Stimulated activated effector memory CD8-positive, alpha-beta T cell treated with anti-CD3 and anti-CD28 coated beads, Interleukin-12 subunit alpha, Interleukin-12 subunit beta, amount 100 ng/mL, for 72 hours (primary cell): Measurements from ENCODE around the gene DOCK3.
"Not testable (repeated sequence)": the region's sequence is repeated elsewhere in the genome, so short reads cannot be mapped to it uniquely, and the experiment has no call there.

ENCODE experiments used
- ATAC-seq: fragments of 150-1000 bp; cut with Tn5 transposase; 2 replicates; pipeline ENCODE4 v1.10.0; 2021
- DNase-seq, 2 donors: peaks; one replicate each; pipeline ENCODE4 v3.0.0; 2021 to 2022; ENCODE audit warnings: low spot score in 2 of 2
- H3K27ac Mint-ChIP-seq: one replicate; pipeline ENCODE4 v1.8.0; 2022; ENCODE audit warnings: mild to moderate bottlenecking, mixed read lengths
- H3K36me3 Mint-ChIP-seq: one replicate; pipeline ENCODE4 v1.8.0; 2022; ENCODE audit warnings: mild to moderate bottlenecking, mixed read lengths
- H3K4me1 Mint-ChIP-seq: one replicate; pipeline ENCODE4 v1.8.0; 2022; ENCODE audit warnings: mixed read lengths
- H3K4me3 Mint-ChIP-seq: one replicate; pipeline ENCODE4 v1.8.0; 2022; ENCODE audit warnings: mild to moderate bottlenecking, mixed read lengths
- H3K9me3 Mint-ChIP-seq: one replicate; pipeline ENCODE4 v1.8.0; 2022; ENCODE audit warnings: mixed read lengths

The DOCK3 gene

GRCh38 chr3:51350751-51351150, 676.0 kb downstream of the DOCK3 start:
- no peaks in the 10 kb centered on the region for H3K4me1 Mint-ChIP-seq
- no peak for DNase-seq
- no peak overlapping the region for H3K4me3 Mint-ChIP-seq
- H3K27ac Mint-ChIP-seq, result no peak overlapping the region
- H3K9me3 Mint-ChIP-seq, result no peaks in the 10 kb centered on the region
- ATAC-seq, result no peak
- no peaks in the 10 kb centered on the region for H3K36me3 Mint-ChIP-seq

- DNase-seq (no peak), ATAC-seq (no peak)
- H3K36me3 Mint-ChIP-seq, result no peaks in the 10 kb centered on the region
- no peaks in the 10 kb centered on the region for H3K9me3 Mint-ChIP-seq
- no peaks in the 10 kb centered on the region for H3K4me1 Mint-ChIP-seq
- H3K4me3 Mint-ChIP-seq, result no peak overlapping the region
- no peak overlapping the region for H3K27ac Mint-ChIP-seq
Observed at GRCh38 chr3:51353131-51353530, 678.4 kb downstream of the DOCK3 start.

GRCh38 chr3:51353691-51354090, 679.0 kb downstream of the DOCK3 start:
- no peak overlapping the region for H3K4me3 Mint-ChIP-seq
- peak; percentile 41 for ATAC-seq
- H3K4me1 Mint-ChIP-seq, result no peaks in the 10 kb centered on the region
- H3K27ac Mint-ChIP-seq, result no peak overlapping the region
- H3K36me3 Mint-ChIP-seq, result no peaks in the 10 kb centered on the region
- H3K9me3 Mint-ChIP-seq, result no peaks in the 10 kb centered on the region
- no peak for DNase-seq

DNA sequence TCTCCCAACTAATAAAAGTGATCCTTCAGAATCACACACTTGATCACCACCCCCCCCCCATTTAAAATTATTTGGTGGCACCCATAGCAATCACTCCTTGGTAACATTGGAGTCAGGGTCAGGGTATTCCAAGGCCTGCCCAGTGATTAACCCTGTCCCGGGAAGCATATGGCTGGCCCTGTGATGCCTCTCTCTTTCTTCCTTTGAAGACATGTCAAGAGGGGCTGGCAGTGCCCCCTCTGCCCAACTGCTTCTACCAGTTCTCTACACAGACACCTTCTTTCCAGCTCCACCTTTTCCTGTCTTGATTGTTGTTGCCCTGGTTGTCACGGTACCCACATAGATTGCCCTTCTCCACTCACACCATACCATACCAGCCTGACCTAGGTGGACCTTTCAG, 679.4 kb downstream of the DOCK3 start:
- Mint-ChIP-seq H3K4me1 (no peaks in the 10 kb centered on the region), H3K4me3 (no peak overlapping the region), H3K36me3 (no peaks in the 10 kb centered on the region), H3K9me3 (no peaks in the 10 kb centered on the region), H3K27ac (no peak overlapping the region)
- no peak for ATAC-seq
- DNase-seq, result no peak

DNA sequence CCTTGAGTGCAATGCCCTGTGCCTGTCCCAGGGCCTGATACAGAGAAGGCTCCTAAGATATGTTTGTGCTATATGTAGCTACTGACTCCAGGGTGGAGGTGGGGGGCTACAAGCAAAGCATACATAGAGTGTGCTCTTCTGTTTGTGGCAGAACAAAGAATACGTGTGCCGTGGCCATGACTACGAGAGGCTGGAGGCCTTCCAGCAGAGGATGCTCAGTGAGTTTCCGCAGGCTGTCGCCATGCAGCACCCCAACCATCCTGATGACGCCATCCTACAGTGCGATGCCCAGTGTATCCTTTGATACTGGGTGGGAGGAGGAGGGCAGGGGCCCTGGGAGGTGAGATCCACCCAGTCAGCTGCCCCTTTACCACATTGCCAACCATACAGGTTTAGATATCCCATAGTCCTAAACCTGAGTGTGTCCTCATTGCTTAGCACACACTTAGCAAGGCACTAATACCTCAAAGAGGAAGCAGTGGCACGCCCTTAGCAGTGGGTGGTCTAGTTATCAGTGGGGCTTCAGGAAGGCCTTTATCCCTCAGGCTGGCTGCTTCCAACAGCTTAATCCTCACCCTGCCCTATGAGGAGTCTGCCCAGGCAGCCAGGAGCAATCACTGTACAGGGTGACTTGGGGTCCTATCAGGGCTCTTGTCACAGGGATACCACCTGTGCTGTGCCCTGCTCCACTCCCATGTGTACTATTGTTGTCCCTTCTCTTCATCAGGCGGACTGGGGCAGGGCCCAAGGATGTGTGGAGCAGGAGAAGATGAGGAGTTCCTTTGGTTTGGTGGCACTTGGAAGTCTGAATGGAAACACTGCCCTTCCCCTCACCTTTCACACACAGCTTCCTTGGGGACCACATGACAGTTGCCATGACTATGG, 680.2 kb downstream of the DOCK3 start:
- Mint-ChIP-seq H3K9me3 (no peaks in the 10 kb centered on the region), H3K36me3 (no peaks in the 10 kb centered on the region), H3K27ac (no peak overlapping the region), H3K4me1 (no peaks in the 10 kb centered on the region), H3K4me3 (no peak overlapping the region)
- DNase-seq (no peak), ATAC-seq (no peak)

DNA sequence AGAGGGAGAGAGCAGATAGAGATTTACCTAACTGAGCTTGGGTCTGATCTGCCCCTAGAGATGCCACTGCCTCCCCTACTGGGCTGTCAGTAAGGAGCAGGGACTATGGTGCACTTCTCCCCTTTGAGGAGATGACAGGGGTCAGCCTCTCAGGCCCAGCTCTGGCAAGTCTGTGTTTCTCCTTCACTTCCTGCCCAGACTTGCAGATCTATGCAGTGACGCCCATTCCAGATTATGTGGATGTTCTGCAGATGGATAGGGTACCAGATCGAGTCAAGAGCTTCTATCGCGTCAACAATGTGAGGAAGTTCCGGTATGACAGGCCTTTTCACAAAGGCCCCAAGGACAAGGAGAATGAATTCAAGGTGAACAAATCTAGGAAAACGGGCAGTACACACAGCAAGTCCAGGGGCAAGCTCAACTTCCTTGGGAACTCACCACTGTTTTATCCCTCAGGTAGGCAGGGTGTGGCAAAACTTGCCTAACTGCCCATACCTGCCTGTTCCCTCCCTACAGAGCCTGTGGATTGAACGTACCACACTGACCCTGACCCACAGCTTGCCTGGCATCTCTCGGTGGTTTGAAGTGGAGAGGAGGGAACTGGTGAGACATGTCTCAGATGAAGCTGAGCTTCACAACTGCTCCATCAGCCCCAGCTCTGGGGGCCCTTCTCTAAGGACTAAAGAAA, 681.3 kb downstream of the DOCK3 start:
- H3K9me3 Mint-ChIP-seq, result no peaks in the 10 kb centered on the region
- H3K36me3 Mint-ChIP-seq, result no peaks in the 10 kb centered on the region
- no peak overlapping the region for H3K4me3 Mint-ChIP-seq
- no peak for DNase-seq
- no peak overlapping the region for H3K27ac Mint-ChIP-seq
- H3K4me1 Mint-ChIP-seq, result no peaks in the 10 kb centered on the region
- no peak for ATAC-seq

- no peak overlapping the region for H3K4me3 Mint-ChIP-seq
- no peaks in the 10 kb centered on the region for H3K9me3 Mint-ChIP-seq
- no peak overlapping the region for H3K27ac Mint-ChIP-seq
- no peaks in the 10 kb centered on the region for H3K36me3 Mint-ChIP-seq
- H3K4me1 Mint-ChIP-seq, result no peaks in the 10 kb centered on the region
- no peak for ATAC-seq
- no peak for DNase-seq
Observed at GRCh38 chr3:51357856-51358255, 683.1 kb downstream of the DOCK3 start.

DNA sequence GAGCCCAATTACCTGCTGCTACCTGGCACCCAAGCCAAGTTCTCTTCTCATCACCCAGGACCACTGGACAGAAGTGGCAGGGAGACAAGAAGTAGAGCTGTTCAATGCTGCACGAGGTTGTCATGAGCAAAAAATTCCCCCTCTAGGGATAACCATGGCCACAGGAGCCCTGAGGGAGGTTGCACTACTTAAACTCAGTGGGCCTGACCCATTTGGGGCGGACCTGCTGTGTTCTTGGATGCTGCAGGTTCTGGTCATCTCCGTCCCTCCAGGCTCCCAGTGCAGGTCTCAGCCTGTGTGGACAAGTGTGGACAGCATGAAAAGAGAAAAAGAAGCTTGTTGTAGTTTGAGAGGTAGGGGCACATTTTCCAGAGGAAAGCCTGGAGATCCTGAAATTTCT, 684.3 kb downstream of the DOCK3 start:
- Mint-ChIP-seq H3K27ac (no peak overlapping the region), H3K36me3 (no peaks in the 10 kb centered on the region), H3K4me1 (no peaks in the 10 kb centered on the region), H3K9me3 (no peaks in the 10 kb centered on the region), H3K4me3 (no peak overlapping the region)
- ATAC-seq, result no peak
- no peak for DNase-seq

GRCh38 chr3:51360806-51361205, 686.1 kb downstream of the DOCK3 start:
- no peaks in the 10 kb centered on the region for H3K4me1 Mint-ChIP-seq
- H3K4me3 Mint-ChIP-seq, result no peak overlapping the region
- H3K9me3 Mint-ChIP-seq, result no peaks in the 10 kb centered on the region
- DNase-seq (no peak), ATAC-seq (no peak)
- no peaks in the 10 kb centered on the region for H3K36me3 Mint-ChIP-seq
- H3K27ac Mint-ChIP-seq, result no peak overlapping the region

DNA sequence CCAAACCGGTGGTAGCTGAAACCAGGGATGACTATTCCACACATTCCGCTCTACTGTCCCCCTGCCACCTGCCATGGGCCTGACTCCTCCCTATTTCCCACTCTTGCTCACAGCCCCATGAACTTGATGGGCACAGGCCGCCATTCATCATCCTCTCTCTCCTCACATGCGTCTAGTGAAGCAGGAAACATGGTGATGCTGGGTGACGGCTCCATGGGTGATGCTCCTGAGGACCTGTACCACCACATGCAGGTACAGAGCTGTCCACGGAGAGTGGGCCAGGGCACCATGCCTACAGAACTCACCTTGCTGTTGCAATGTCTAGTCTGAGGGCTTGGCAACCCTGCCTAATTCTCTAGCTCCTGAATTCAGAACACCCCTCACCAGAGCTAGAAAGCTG, 687.0 kb downstream of the DOCK3 start:
- H3K9me3 Mint-ChIP-seq, result no peaks in the 10 kb centered on the region
- no peaks in the 10 kb centered on the region for H3K36me3 Mint-ChIP-seq
- ATAC-seq (no peak), DNase-seq (no peak)
- H3K4me1 Mint-ChIP-seq, result no peaks in the 10 kb centered on the region
- H3K4me3 Mint-ChIP-seq, result no peak overlapping the region
- no peak overlapping the region for H3K27ac Mint-ChIP-seq

DNA sequence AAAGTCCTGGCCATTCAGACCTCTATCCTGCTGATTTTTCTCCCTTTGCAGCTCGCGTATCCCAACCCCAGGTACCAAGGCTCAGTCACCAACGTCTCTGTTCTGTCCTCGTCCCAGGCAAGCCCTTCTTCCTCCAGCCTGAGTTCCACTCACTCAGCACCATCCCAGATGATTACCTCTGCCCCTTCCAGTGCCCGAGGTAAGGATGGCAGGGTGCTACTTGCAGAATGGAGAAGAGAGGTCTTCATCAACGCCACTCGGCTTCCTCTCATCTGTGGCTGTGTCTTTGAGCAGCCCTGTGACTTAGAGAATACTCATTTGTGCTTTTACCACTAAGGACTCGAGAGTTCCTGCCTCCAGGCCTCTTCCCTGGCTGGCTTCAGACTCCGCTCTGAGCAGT, 687.7 kb downstream of the DOCK3 start:
- ATAC-seq, result no peak
- Mint-ChIP-seq H3K4me1 (no peaks in the 10 kb centered on the region), H3K4me3 (no peak overlapping the region), H3K36me3 (no peaks in the 10 kb centered on the region), H3K9me3 (no peaks in the 10 kb centered on the region), H3K27ac (no peak overlapping the region)
- no peak for DNase-seq

DNA sequence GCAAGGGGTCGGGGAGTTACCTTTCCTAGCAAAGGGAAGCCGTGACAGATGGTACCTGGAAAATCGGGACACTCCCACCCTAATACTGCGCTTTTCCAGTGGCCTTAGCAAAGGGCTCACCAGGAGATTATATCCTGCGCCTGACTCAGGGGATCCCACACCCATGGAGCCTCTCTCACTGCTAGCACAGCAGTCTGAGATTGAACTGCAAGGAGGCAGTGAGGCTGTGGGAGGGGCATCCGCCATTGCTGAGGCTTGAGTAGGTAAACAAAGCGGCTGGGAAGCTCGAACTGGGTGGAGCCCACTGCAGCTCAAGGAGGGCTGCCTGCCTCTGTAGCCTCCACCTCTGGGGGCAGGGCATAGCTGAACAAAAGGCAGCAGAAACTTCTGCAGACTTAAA, 693.5 kb downstream of the DOCK3 start:
- H3K9me3 Mint-ChIP-seq, H3K36me3 Mint-ChIP-seq, H3K27ac Mint-ChIP-seq, H3K4me1 Mint-ChIP-seq, H3K4me3 Mint-ChIP-seq, DNase-seq, ATAC-seq: not testable (repeated sequence)

DNA sequence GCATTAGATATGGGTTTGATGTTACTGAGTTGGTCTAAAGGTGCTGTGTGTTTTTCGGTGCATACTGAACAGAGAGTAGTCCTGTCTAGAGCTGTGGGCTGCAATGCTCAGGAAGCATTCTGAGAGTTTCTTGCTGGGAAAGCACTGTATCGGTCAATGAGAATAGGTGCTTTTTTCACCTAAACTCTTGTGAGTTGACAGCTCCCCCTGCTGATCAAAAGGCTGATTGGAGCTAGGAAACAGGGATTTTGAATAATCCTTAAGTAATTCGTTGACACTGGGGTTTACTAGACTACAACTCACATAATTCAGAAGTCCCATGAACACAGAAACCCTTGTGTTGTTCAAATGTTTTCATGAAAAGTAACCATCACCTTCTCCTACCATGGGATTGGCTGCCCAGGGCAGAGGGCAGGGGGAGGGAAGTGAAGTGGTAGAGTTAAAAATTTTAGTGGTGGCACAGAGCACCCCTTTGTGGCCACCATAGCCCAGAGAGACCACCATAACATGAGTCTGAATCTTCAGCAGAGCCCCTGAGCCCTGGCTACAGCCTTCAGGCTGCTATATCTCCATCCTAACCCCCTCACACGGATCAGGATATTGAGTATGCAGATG, 697.3 kb downstream of the DOCK3 start:
- ATAC-seq, result peak; percentile 53
- H3K4me3 Mint-ChIP-seq, result no peak overlapping the region
- H3K36me3 Mint-ChIP-seq, result no peaks in the 10 kb centered on the region
- no peaks in the 10 kb centered on the region for H3K4me1 Mint-ChIP-seq
- no peak overlapping the region for H3K27ac Mint-ChIP-seq
- DNase-seq, result peak in 1 of 2 donors; percentile 72
- no peaks in the 10 kb centered on the region for H3K9me3 Mint-ChIP-seq

- H3K36me3 Mint-ChIP-seq, result no peaks in the 10 kb centered on the region
- no peaks in the 10 kb centered on the region for H3K4me1 Mint-ChIP-seq
- DNase-seq (no peak), ATAC-seq (no peak)
- H3K27ac Mint-ChIP-seq, result no peak overlapping the region
- H3K4me3 Mint-ChIP-seq, result no peak overlapping the region
- H3K9me3 Mint-ChIP-seq, result no peaks in the 10 kb centered on the region
Observed at GRCh38 chr3:51373658-51374421, 699.1 kb downstream of the DOCK3 start.

DNA sequence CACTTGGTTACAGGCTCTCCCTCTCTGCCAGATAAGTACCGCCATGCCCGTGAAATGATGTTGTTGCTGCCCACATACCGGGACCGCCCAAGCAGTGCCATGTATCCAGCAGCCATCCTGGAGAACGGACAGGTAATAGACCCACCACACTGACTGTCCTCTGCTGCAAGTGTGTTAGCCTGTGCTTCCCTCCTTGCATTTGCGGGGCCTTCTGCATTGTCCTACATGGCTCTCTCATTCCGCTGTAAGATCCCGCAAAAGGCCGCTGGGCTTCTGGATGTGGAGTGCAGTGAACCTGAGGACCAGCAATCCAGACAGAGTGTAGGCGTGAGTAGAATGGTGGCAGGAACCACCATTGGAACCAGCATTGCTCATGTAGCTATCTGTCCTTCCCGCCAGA, 699.7 kb downstream of the DOCK3 start:
- Mint-ChIP-seq H3K4me1 (no peaks in the 10 kb centered on the region), H3K27ac (no peak overlapping the region), H3K4me3 (no peak overlapping the region), H3K36me3 (no peaks in the 10 kb centered on the region), H3K9me3 (no peaks in the 10 kb centered on the region)
- ATAC-seq (no peak), DNase-seq (no peak)
